Measurements from ENCODE around the gene AMBP.

AMBP gene

DNA sequence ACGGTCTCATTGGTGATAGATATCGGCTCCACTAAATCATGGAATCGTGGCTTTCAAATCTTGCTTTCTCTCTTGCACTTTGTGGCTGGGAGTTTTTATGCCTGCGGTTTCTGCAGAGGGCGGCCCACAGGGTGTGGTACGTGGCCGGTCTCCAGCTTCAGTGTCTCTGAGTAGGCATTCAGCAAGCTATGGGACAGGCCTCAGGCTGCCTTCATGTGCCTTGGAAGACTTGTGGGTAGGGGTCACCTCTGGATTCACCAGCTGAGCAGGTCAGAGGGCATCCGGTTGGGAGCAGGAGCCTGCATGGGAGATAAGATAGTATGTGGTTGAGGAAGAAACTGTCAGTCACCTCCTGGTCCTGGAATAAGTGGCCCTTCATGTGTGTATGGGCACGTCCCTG is 47.7 kb downstream of the AMBP start:
- TF ChIP-seq EP300 (IDR thresholded peaks at IDR 0.05; ENCODE audit: borderline replicate concordance) (no peak), CEBPB (IDR thresholded peaks at IDR 0.05) (no peak), TAF1 (IDR thresholded peaks at IDR 0.05; ENCODE audit: low read depth) (no peak), TCF12 (IDR thresholded peaks at IDR 0.05; ENCODE audit: low read depth) (no peak), TEAD4 (IDR thresholded peaks at IDR 0.05) (no peak), ZBTB7A (IDR thresholded peaks at IDR 0.05; ENCODE audit: low read depth) (no peak)
- TF ChIP-seq, protein P1, sequence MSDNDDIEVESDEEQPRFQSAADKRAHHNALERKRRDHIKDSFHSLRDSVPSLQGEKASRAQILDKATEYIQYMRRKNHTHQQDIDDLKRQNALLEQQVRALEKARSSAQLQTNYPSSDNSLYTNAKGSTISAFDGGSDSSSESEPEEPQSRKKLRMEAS (IDR thresholded peaks at IDR 0.05): no peak
- TF ChIP-seq, protein P2, sequence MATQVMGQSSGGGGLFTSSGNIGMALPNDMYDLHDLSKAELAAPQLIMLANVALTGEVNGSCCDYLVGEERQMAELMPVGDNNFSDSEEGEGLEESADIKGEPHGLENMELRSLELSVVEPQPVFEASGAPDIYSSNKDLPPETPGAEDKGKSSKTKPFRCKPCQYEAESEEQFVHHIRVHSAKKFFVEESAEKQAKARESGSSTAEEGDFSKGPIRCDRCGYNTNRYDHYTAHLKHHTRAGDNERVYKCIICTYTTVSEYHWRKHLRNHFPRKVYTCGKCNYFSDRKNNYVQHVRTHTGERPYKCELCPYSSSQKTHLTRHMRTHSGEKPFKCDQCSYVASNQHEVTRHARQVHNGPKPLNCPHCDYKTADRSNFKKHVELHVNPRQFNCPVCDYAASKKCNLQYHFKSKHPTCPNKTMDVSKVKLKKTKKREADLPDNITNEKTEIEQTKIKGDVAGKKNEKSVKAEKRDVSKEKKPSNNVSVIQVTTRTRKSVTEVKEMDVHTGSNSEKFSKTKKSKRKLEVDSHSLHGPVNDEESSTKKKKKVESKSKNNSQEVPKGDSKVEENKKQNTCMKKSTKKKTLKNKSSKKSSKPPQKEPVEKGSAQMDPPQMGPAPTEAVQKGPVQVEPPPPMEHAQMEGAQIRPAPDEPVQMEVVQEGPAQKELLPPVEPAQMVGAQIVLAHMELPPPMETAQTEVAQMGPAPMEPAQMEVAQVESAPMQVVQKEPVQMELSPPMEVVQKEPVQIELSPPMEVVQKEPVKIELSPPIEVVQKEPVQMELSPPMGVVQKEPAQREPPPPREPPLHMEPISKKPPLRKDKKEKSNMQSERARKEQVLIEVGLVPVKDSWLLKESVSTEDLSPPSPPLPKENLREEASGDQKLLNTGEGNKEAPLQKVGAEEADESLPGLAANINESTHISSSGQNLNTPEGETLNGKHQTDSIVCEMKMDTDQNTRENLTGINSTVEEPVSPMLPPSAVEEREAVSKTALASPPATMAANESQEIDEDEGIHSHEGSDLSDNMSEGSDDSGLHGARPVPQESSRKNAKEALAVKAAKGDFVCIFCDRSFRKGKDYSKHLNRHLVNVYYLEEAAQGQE (IDR thresholded peaks at IDR 0.05; ENCODE audit: low read depth): no peak
- TF ChIP-seq, protein P3, sequence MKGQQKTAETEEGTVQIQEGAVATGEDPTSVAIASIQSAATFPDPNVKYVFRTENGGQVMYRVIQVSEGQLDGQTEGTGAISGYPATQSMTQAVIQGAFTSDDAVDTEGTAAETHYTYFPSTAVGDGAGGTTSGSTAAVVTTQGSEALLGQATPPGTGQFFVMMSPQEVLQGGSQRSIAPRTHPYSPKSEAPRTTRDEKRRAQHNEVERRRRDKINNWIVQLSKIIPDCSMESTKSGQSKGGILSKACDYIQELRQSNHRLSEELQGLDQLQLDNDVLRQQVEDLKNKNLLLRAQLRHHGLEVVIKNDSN (IDR thresholded peaks at IDR 0.05): no peak

DNA sequence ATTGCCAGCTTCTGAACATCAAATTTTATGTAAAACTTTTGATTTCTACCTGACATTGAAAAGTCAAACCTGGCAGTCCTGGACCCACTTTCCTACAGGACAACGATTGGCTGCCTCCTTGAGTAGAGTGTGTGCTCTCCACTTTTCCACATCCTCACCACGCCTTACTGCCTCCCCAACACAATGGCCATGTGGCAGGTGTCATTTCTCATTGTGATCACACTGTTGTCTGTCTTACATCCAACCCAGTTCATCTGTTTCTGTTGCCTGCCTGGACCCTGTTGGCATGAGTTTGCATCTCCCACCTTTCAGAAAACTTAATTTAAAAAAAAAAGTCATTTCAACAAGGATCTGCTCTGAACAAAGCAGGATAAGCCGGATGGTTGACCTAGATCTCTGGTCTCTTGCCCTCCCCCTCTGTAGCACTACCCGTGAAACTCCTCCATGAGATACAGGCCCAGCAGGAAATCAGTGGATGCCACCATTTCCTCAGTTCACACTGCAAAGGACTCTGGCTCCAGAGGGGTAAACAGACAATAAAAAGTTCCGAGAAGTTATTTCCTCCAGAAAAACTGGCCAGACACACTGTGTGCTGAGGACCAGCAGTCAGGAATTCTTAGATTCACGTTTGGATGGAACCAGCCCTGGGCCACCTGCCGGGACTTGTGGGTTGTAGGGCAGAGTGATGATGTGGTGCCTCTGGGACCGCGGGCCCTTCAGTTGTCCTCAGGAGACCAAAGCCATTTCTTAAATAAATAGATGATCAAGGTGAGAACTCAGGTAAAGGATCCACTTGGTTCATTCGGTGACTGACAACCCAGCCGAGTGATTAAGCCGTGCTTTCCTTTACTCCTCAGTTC is 48.6 kb downstream of the AMBP start:
- TF ChIP-seq TCF12 (IDR thresholded peaks at IDR 0.05; ENCODE audit: low read depth): no peak
- TF ChIP-seq FOXM1 (IDR thresholded peaks at IDR 0.05; ENCODE audit: borderline replicate concordance, low read depth): no peak
- no peak for TF ChIP-seq CEBPB (IDR thresholded peaks at IDR 0.05)
- TF ChIP-seq, protein P2 (IDR thresholded peaks at IDR 0.05; ENCODE audit: low read depth): no peak
- TF ChIP-seq, protein P3 (IDR thresholded peaks at IDR 0.05): no peak
- no peak for TF ChIP-seq TEAD4 (IDR thresholded peaks at IDR 0.05)
- no peak for TF ChIP-seq RAD21 (IDR thresholded peaks at IDR 0.05; ENCODE audit: low read depth)
- TF ChIP-seq, protein P1 (IDR thresholded peaks at IDR 0.05): no peak
- no peak for TF ChIP-seq TAF1 (IDR thresholded peaks at IDR 0.05; ENCODE audit: low read depth)
- no peak for TF ChIP-seq YY1 (IDR thresholded peaks at IDR 0.05; ENCODE audit: low read depth)
- TF ChIP-seq ZBTB7A (IDR thresholded peaks at IDR 0.05; ENCODE audit: low read depth): no peak
- no peak for TF ChIP-seq EP300 (IDR thresholded peaks at IDR 0.05; ENCODE audit: borderline replicate concordance)
- no peak for TF ChIP-seq CREB1 (IDR thresholded peaks at IDR 0.05; ENCODE audit: low read depth)
- TF ChIP-seq NFIC (IDR thresholded peaks at IDR 0.05): no peak
- no peak for TF ChIP-seq EGR1 (IDR thresholded peaks at IDR 0.05)

DNA sequence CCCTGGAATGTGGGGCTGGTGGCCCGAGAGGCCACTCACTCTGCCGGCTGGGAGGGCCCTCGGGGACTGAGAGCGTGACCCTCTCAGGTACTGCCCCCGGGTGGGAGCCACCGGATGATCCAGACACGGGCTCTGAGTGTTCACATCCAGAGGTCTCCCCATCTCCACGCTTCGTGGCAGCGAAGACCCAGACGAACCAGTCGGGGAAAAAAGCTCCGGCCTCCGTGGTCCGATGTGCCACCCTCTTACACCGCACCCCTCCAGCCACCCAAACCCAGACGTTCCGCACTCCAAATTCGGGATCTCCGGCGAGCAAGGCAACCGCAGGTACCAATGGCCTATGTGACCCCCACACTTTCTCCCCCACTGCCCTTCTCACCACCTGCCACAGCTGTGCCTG is 49.5 kb downstream of the AMBP start:
- TF ChIP-seq TAF1 (IDR thresholded peaks at IDR 0.05; ENCODE audit: low read depth) (no peak), ZBTB7A (IDR thresholded peaks at IDR 0.05; ENCODE audit: low read depth) (no peak), TCF12 (IDR thresholded peaks at IDR 0.05; ENCODE audit: low read depth) (no peak), CREB1 (IDR thresholded peaks at IDR 0.05; ENCODE audit: low read depth) (no peak), RAD21 (IDR thresholded peaks at IDR 0.05; ENCODE audit: low read depth) (no peak), NFIC (IDR thresholded peaks at IDR 0.05) (no peak), YY1 (IDR thresholded peaks at IDR 0.05; ENCODE audit: low read depth) (no peak), EGR1 (IDR thresholded peaks at IDR 0.05) (no peak), TEAD4 (IDR thresholded peaks at IDR 0.05) (no peak), CEBPB (IDR thresholded peaks at IDR 0.05) (no peak), EP300 (IDR thresholded peaks at IDR 0.05; ENCODE audit: borderline replicate concordance) (no peak), FOXM1 (IDR thresholded peaks at IDR 0.05; ENCODE audit: borderline replicate concordance, low read depth) (no peak)
- TF ChIP-seq, protein P2 (IDR thresholded peaks at IDR 0.05; ENCODE audit: low read depth): no peak
- TF ChIP-seq, protein P1 (IDR thresholded peaks at IDR 0.05): no peak
- TF ChIP-seq, protein P3 (IDR thresholded peaks at IDR 0.05): no peak

Measured in Ishikawa (cell line).